Nephron (organoid): ENCODE data around the gene CORO2B.
A peak's percentile ranks its signal among the peaks of the same experiment; 100 is the strongest.

Experiments used
- H3K27ac Mint-ChIP-seq, 3 experiments: 2 replicates each; pipeline ENCODE4 v1.8.0; 2020; ENCODE audit warnings: mixed read lengths in 3 of 3, mild to moderate bottlenecking in 2 of 3, moderate library complexity in 1 of 3
- H3K27me3 Mint-ChIP-seq: 2 replicates; pipeline ENCODE4 v1.8.0; 2021; ENCODE audit warnings: low read depth, mild to moderate bottlenecking, moderate library complexity, mixed read lengths
- H3K36me3 Mint-ChIP-seq: 2 replicates; pipeline ENCODE4 v1.8.0; 2020; ENCODE audit warnings: low read depth, mixed read lengths
- H3K4me1 Mint-ChIP-seq: 2 replicates; pipeline ENCODE4 v1.8.0; 2020; ENCODE audit warnings: mixed read lengths
- H3K4me3 Mint-ChIP-seq, 3 experiments: 2 replicates each; pipeline ENCODE4 v1.8.0; 2020; ENCODE audit warnings: mild to moderate bottlenecking in 3 of 3, mixed read lengths in 3 of 3, moderate library complexity in 2 of 3
- H3K9me3 Mint-ChIP-seq: 2 replicates; pipeline ENCODE4 v1.8.0; 2020; ENCODE audit warnings: mixed read lengths
- TF ChIP-seq, protein P1 (sequence below), 3 experiments: fragments of 200-600 bp; sonication (generic); IDR thresholded peaks; one replicate each; pipeline ENCODE4 v1.5.0; 2021; ENCODE audit warnings: antibody characterized with exemption in 3 of 3; ENCODE audit not compliant: unreplicated experiment in 3 of 3

CORO2B gene

DNA sequence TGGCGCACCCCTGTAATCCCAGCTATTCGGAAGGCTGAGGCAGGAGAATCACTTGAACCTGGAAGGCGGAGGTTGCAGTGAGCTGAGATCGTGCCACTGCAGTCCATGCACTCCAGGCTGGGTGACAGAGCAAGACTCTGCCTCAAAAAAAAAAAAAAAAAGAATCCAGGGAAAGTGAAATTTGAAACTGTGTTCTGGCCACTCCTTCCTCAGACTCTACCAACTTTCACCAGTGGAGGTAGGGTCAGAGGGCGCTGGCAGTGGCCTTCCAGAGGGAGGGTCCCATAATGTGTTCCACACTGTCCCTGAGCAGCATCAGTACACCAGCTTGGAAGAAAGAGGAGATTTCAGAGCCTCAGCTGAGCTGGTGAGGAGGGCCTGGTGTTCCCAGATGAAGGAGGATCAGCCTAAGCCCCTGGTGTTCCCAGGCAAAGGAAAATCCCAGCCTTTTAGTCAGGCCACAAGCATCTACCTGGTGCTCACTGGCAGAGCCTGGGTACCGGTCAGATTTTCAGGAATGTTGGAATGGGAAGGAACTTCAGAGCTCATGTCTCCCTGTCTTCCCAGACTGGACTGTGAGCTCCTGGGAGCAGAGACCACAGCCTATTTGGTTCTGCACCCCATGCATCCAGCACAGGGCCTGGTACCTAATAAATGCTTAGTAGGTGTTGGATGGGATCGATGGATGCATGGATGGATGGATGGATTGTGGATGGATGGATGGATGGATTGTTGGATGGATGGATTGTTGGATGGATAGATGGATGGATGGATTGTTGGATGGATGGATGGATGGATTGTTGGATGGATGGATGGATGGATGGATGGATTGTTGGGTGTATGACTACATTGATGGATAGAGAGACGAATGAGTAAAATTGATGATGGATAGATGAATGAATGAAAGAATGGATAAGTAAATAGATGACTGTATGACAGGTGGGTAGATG is 117.9 kb downstream of the CORO2B start:
- no peak overlapping the region for H3K4me3 Mint-ChIP-seq
- peaks cover 39% of the 10 kb centered on the region for H3K4me1 Mint-ChIP-seq
- TF ChIP-seq, protein P1, sequence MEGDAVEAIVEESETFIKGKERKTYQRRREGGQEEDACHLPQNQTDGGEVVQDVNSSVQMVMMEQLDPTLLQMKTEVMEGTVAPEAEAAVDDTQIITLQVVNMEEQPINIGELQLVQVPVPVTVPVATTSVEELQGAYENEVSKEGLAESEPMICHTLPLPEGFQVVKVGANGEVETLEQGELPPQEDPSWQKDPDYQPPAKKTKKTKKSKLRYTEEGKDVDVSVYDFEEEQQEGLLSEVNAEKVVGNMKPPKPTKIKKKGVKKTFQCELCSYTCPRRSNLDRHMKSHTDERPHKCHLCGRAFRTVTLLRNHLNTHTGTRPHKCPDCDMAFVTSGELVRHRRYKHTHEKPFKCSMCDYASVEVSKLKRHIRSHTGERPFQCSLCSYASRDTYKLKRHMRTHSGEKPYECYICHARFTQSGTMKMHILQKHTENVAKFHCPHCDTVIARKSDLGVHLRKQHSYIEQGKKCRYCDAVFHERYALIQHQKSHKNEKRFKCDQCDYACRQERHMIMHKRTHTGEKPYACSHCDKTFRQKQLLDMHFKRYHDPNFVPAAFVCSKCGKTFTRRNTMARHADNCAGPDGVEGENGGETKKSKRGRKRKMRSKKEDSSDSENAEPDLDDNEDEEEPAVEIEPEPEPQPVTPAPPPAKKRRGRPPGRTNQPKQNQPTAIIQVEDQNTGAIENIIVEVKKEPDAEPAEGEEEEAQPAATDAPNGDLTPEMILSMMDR (IDR thresholded peaks at IDR 0.05; ENCODE audit: unreplicated experiment in 3 of 3), result no peak
- H3K9me3 Mint-ChIP-seq, result no peaks in the 10 kb centered on the region
- peaks cover 8% of the 10 kb centered on the region for H3K27me3 Mint-ChIP-seq
- H3K36me3 Mint-ChIP-seq, result peaks cover 14% of the 10 kb centered on the region
- H3K27ac Mint-ChIP-seq, result no peak overlapping the region

DNA sequence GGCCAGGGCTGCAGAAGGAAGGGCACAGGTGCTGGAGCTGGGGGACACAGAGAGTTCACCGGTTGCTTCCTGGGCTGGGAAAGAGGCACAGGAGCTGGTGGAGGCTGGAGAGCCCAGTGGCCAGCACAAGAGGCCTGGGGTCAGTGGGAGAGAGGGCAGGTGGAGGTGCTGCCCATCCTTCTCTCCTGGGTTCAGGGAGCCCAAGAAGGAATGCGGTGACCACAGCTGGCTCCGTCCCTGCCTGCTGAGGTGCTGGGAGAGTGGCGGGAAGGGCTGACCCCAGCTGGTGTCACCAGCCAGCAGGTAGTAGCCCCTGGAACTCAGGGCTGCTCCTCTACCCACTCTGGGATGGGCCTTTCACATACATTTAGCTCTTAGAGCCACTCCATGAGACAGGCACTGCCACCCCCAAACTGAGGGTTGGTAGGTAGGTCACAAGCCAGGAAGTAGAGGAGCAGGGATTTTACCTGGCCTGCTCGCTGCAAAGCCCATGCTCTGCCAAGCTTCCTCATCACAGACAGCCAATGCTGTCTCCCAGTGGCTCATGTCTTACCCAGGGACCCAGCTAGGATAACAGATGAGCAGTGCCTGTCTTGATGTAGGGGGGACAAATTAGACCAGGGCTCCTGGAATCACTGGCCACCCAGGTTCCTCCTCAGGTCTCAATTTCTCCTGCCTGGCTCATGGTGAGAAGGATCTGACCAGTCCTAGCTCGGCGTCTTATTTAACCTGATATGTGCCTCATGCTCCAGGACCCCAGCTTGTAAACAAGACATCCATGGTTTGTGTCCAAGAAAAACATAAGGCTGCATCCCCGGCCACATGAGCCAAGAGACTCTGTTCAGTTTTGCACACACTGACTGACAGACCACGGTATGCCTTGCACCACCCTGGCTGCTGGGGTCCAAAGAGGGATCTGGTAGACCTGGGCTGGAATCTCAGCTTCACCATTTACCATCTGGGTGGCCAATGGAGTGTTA is 119.2 kb downstream of the CORO2B start:
- Mint-ChIP-seq H3K4me1 (peaks cover 39% of the 10 kb centered on the region), H3K36me3 (peaks cover 14% of the 10 kb centered on the region), H3K27ac (peak overlapping the region in 1 of 3 experiments; percentile 6)

DNA sequence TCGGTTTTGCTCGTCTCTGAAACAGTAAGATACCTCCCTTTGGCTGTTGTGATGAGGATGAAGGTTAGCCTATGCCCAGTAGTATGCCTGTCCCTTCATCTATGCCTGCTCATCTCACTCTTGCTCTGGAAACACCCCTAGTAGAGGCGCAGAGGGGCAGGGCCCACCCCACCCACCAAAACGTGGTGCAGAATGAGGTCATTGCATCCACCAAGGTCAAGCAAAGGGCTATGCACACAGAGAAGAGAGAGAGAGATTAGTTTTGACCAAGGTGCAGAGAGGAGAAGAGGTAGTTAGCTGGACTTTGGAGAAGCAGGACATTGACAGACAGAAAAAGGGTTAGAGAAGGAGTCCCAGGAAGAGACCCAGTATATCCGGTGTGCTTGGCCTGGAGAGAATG is 119.9 kb downstream of the CORO2B start:
- Mint-ChIP-seq H3K4me1 (peaks cover 41% of the 10 kb centered on the region), H3K27ac (peak overlapping the region in 2 of 3 experiments; percentile 6 to 59), H3K27me3 (peaks cover 8% of the 10 kb centered on the region), H3K4me3 (peak overlapping the region in 1 of 3 experiments; percentile 0), H3K36me3 (peaks cover 14% of the 10 kb centered on the region), H3K9me3 (no peaks in the 10 kb centered on the region)
- TF ChIP-seq, protein P1 (IDR thresholded peaks at IDR 0.05; ENCODE audit: unreplicated experiment in 3 of 3), result no peak

More for the DNA sequence above, 119.2 kb downstream of the CORO2B start:
- no peak overlapping the region for H3K4me3 Mint-ChIP-seq
- TF ChIP-seq, protein P1 (IDR thresholded peaks at IDR 0.05; ENCODE audit: unreplicated experiment in 3 of 3), result no peak
- peaks cover 8% of the 10 kb centered on the region for H3K27me3 Mint-ChIP-seq
- H3K9me3 Mint-ChIP-seq, result no peaks in the 10 kb centered on the region

DNA sequence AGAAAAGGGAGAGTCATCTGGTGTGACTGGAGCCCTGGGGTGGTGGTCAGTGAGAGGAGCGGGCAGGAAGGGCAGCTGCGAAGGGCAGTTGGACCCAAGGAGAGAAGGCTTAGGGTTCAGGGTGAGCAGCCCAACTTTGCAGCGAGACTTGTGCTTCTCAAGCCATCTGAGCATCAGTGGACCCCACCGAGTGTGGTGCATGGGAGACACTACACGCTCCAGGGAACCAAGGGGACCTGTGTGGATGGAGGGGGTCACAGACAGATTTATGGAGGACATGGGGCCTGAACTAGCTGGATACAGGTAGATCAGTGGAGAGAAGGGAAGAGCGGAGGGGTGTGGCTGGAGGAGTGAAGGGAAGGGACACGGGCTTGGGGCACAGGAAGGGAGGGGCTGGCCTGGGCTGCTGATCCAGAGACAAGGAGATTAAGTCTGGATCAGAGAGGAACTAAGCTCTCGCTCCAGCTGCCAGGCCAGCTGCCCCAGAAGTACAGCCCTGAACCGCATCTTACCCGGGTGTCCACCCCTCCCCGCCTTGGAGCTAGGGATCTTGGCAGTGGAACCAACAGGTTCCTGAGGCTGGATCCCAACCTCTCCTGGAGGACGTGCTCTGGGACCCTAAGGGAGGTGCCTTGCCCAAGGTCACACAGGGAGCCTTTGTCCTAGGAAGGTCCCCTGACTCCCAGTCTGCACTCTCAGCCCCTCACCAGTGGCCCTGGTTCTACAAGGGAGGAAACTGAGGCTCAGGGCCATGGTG is 120.5 kb downstream of the CORO2B start:
- H3K9me3 Mint-ChIP-seq, result no peaks in the 10 kb centered on the region
- H3K27ac Mint-ChIP-seq, result peak overlapping the region; percentile 6 to 59 (median 30)
- H3K36me3 Mint-ChIP-seq, result peaks cover 14% of the 10 kb centered on the region
- H3K4me1 Mint-ChIP-seq, result peaks cover 44% of the 10 kb centered on the region
- H3K27me3 Mint-ChIP-seq, result peaks cover 9% of the 10 kb centered on the region
- peak overlapping the region in 1 of 3 experiments; percentile 0 for H3K4me3 Mint-ChIP-seq
- TF ChIP-seq, protein P1 (IDR thresholded peaks at IDR 0.05; ENCODE audit: unreplicated experiment in 3 of 3), result no peak

DNA sequence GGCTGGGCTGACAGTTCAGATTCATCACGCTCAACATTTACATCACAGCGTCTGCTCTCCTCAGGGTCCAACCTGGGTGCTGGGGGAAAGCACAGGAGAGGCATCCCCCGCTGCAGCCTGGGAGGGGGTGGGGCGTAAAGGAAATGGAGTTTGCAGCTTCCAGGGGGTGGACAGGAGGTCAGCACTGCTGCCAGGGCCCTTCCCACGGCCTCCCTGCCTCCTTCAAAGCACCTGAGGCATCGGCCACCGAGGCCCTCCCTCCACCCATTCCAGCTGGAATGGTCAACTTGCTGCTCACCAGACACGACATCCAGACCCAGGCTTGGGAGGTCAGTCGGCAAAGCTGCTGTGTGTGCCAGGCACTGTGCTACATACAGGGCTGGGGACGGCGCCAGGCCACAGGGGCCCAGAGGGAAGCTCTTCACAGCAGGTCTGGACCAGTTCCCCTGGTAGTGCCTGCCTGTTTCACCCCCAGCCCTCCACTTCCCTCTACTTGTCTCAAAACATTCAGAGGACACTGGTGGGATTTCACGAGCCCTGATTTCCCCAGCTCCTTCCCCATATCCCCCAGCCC is 121.2 kb downstream of the CORO2B start:
- Mint-ChIP-seq H3K27ac (peak overlapping the region; percentile 66 to 83 (median 80)), H3K36me3 (peaks cover 14% of the 10 kb centered on the region), H3K4me3 (peak overlapping the region in 1 of 3 experiments; percentile 51), H3K9me3 (no peaks in the 10 kb centered on the region), H3K4me1 (peaks cover 51% of the 10 kb centered on the region), H3K27me3 (peaks cover 11% of the 10 kb centered on the region)
- TF ChIP-seq, protein P1 (IDR thresholded peaks at IDR 0.05; ENCODE audit: unreplicated experiment in 3 of 3), result no peak
